SJCRH30 (cell line): Measurements from ENCODE around the gene PAX4. TPM values are rescaled to one million over a fixed set of nuclear protein-coding genes. Genes with fewer than 3 reads are reported as not detected.

ENCODE experiments used
- DNase-seq, 2 experiments: peaks; one replicate each; pipeline ENCODE4 v3.0.0-alpha.2; 2015 to 2020
- H3K27ac ChIP-seq: fragments of 250-450 bp; sonication (Bioruptor Pico); 2 replicates; pipeline ENCODE4 v1.5.1; 2020; ENCODE audit warnings: mild to moderate bottlenecking, moderate library complexity
- H3K27me3 ChIP-seq: fragments of 250-450 bp; sonication (Bioruptor Pico); 2 replicates; pipeline ENCODE4 v1.5.1; 2020; ENCODE audit warnings: mild to moderate bottlenecking, moderate library complexity
- H3K36me3 ChIP-seq: fragments of 250-450 bp; sonication (Bioruptor Pico); 2 replicates; pipeline ENCODE4 v1.5.1; 2020; ENCODE audit warnings: mild to moderate bottlenecking, moderate library complexity
- H3K4me1 ChIP-seq: fragments of 250-450 bp; sonication (Bioruptor Pico); 2 replicates; pipeline ENCODE4 v1.5.1; 2020; ENCODE audit warnings: mild to moderate bottlenecking, moderate library complexity
- H3K4me3 ChIP-seq: fragments of 250-450 bp; sonication (Bioruptor Pico); 2 replicates; pipeline ENCODE4 v1.5.1; 2020; ENCODE audit warnings: mild to moderate bottlenecking, moderate library complexity
- H3K9me3 ChIP-seq: fragments of 250-450 bp; sonication (Bioruptor Pico); replicated peaks from 2 replicates; pipeline ENCODE4 v1.5.1; 2020; ENCODE audit warnings: mild to moderate bottlenecking, moderate library complexity
- total RNA-seq: library from RNA; depleted of rRNA; stranded (reverse); fragments of >200 nt; shearing (Covaris generic); gene quantifications from 2 replicates; pipeline ENCODE4 v1.2.3, GENCODE V29; 2014

The PAX4 gene
- total RNA-seq, 1 experiment from 2014 or later, result not detected

DNA sequence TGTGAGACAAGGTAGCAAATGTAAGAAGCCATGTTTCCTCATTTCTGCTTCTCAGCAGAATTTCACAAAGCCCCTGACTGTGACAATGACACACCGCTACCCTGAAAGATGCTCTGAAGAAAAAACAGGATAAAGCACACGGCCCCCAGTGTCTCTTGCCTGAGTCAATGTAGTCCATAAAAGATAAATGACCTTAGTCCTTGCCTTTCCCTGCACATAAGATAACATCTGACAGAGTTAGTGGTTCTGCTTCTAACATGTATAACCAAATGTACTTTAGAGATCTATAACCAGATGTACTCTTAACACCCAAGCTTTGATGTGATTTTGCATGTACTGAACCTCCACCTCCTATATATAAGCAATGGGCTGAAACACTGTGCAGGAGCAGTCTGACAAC, 31.0 kb upstream of the PAX4 start:
- Histone ChIP-seq H3K27ac (no peak overlapping the region), H3K36me3 (no peaks in the 10 kb centered on the region), H3K4me3 (no peak overlapping the region), H3K4me1 (peaks cover 8% of the 10 kb centered on the region), H3K9me3 (no peaks in the 10 kb centered on the region), H3K27me3 (no peaks in the 10 kb centered on the region)
- no peak for DNase-seq

DNA sequence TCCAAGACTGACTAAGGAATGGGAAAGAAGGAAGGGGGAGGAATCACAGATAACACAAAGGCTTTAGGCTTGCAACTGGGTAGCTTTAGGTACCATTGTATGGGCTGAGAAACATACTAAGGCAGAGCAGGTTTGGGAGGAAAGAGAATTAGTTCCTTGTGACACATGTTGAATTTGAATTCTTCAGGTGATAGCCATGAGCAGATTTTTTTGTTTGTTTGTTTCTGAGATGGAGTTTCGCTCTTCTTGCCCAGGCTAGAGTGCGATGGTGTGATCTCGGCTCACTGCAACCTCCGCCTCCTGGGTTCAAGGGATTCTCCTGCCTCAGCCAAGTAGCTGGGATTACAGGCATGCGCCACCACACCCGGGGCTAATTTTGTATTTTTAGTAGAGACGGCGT, 29.7 kb upstream of the PAX4 start:
- H3K4me1 ChIP-seq, result no peaks in the 10 kb centered on the region; the same call in 1 of the 2 replicates
- no peaks in the 10 kb centered on the region for H3K9me3 ChIP-seq
- no peak overlapping the region for H3K4me3 ChIP-seq
- peaks cover 2% of the 10 kb centered on the region; the same call in 1 of the 2 replicates for H3K27me3 ChIP-seq
- H3K27ac ChIP-seq, result no peak overlapping the region
- no peaks in the 10 kb centered on the region for H3K36me3 ChIP-seq
- no peak for DNase-seq

DNA sequence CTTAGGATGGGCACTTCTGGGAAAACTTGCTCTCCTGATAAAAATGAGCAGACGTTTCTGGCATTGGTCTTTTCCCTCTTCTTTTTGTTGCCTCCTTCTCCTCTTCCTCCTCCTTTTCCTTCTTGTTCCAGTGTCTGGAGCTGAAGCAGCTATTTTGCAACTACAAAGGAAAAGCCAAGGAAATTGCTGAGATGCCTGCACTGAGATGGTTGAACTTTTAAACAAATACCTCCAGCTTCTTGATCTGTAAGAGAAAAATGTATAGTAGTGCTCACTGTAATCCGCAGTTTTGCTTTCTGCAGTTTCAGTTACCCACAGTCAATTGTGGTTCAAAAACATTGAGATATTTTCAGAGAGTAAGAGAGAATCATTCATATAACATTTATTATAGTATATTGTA, 26.5 kb upstream of the PAX4 start:
- Histone ChIP-seq H3K36me3 (no peaks in the 10 kb centered on the region), H3K9me3 (no peaks in the 10 kb centered on the region), H3K4me3 (no peak overlapping the region), H3K4me1 (peaks cover 3% of the 10 kb centered on the region; the same call in 1 of the 2 replicates), H3K27ac (no peak overlapping the region), H3K27me3 (peaks cover 2% of the 10 kb centered on the region; the same call in 1 of the 2 replicates)
- no peak for DNase-seq

DNA sequence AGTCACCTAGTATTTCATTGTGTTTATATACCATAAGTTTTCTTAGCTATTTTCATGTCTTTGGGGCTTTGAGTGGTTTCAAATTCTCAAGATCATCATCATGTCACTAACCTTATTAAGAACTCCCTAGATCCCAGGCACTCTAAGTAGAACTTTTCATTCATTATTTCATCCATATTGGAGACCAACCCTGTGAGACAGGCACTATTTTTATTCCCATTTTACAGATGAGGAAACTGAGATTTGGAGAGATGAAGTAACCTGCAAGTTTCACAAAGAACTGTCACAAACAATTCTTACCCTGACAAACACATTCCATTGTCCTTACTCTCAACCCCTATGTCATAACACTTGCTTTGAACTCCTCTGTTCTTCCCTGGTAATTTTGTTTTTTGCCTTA, 20.3 kb upstream of the PAX4 start:
- Histone ChIP-seq H3K4me3 (no peak overlapping the region), H3K36me3 (no peaks in the 10 kb centered on the region), H3K4me1 (peaks cover 3% of the 10 kb centered on the region; the same call in 1 of the 2 replicates), H3K9me3 (no peaks in the 10 kb centered on the region), H3K27ac (no peak overlapping the region), H3K27me3 (peaks cover 2% of the 10 kb centered on the region; the same call in 1 of the 2 replicates)
- DNase-seq, result no peak

DNA sequence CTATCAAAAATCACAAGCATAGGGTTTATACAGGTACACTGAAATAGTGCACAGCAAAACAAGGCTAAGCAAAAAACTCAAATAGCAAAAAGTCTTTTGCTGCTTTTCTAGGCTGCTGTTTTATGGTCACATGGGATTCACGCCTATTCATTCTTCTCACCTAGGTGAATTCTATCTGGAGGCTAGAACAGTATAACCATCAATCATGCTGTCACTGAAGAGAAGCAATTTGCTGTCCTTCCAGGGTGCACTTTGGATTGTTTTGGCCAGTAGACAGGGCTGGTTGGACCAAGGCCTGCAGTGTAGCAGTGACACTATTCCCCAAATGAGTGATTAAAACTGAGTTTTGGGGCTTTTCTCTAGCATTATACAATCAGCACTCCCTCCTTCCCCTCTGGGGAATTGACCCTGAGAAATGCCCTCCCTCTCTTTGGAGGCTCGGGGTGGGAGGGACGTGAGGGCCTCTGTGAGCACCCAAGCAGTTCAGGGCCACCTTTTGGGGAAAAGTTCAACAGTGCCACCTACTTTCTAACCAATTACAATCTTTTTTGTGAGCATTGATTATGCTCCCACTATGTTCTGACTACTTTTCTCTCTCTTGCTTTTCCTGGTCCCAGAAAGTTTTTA, 17.8 kb upstream of the PAX4 start:
- no peak overlapping the region for H3K27ac ChIP-seq
- no peak overlapping the region for H3K4me3 ChIP-seq
- H3K9me3 ChIP-seq, result no peaks in the 10 kb centered on the region
- no peaks in the 10 kb centered on the region for H3K36me3 ChIP-seq
- no peaks in the 10 kb centered on the region for H3K27me3 ChIP-seq
- H3K4me1 ChIP-seq, result no peaks in the 10 kb centered on the region
- DNase-seq, result no peak

DNA sequence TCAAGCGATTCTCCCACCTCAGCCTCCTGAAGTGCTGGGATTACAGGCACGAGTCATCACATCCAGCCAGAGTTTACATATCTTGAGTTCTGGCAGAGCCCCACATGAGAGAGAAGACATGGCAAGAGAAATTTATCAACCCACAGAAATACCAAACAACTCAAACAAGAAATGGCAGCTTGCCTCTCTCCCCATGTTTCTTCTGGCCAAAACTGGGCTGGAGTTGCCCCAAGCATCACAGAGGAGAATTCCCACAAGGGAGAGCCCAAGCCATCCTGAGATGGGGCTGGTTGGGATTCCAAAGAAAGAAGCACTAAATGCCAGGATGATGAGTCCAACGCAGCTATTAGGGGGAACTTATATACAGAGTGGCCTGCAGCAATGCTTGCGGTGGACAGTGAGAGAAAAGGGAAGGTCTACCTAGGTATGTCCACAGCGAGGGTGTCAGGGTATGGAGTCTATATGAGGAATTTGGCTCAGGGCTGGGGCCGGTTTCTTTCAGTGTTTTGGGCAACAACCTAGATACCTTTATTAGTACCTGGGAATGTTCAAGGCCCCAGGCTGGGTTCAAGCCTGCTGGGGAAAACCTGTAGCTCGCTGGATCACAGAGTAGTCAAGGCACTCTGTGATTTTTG, 14.5 kb upstream of the PAX4 start:
- H3K9me3 ChIP-seq, result no peaks in the 10 kb centered on the region
- no peaks in the 10 kb centered on the region for H3K36me3 ChIP-seq
- no peaks in the 10 kb centered on the region for H3K4me1 ChIP-seq
- DNase-seq, result no peak
- no peak overlapping the region for H3K4me3 ChIP-seq
- no peak overlapping the region for H3K27ac ChIP-seq
- no peaks in the 10 kb centered on the region for H3K27me3 ChIP-seq

DNA sequence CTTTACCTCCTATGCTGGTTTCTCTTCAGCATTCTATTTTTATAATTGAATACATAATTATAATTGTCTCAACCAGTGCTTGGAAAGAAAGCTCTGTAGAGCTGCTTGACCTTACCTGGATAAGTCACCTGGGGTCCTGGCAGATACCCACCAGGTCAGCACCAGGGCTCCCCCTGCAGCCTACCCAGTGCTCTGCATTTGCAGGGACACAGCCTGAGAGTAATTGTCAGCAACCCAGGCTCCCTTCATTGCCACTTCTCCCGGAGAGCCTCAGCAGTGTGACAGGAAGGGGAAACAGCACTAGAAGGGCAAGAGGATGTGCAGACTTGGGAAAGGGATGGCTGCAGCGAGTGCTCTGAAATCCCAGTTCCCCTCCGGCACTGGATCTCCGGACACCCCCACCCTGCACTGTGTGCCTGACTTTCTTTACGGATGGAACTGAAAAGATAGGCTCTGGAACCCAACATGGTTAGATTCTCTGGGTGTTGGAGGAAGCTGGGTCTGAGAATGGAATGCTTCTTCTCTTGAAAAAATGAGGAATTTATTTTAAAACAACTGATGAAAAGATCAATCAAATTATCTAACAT, 11.4 kb upstream of the PAX4 start:
- H3K4me3 ChIP-seq, result no peak overlapping the region
- peak in 1 of 2 experiments; percentile 39 for DNase-seq
- H3K9me3 ChIP-seq, result peaks cover 4% of the 10 kb centered on the region; the same call in 1 of the 2 replicates
- no peaks in the 10 kb centered on the region for H3K27me3 ChIP-seq
- H3K27ac ChIP-seq, result no peak overlapping the region
- H3K4me1 ChIP-seq, result no peaks in the 10 kb centered on the region
- no peaks in the 10 kb centered on the region for H3K36me3 ChIP-seq

DNA sequence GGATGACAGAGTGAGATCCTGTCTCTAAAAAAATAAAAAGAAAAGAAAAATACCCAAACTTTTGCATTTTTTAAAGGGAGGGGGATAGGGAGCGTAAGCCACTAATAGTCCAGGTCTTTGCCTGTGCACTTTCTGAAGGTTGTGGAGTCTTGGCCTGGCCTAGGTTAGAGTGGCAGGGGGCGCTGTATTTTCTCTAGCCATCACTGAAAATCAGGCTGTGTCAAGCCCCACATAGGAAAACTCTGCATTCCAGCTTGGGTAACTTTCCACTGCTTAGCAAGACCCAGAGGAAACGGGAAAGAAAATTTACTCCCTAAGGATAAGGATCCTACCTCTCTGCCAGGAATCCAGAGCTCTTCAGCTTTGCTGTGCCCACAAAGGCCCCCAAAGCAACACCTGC, 10.5 kb upstream of the PAX4 start:
- Histone ChIP-seq H3K9me3 (peaks cover 4% of the 10 kb centered on the region; the same call in 1 of the 2 replicates), H3K27me3 (no peaks in the 10 kb centered on the region), H3K36me3 (no peaks in the 10 kb centered on the region), H3K27ac (no peak overlapping the region), H3K4me3 (no peak overlapping the region), H3K4me1 (no peaks in the 10 kb centered on the region)
- DNase-seq, result peak in 1 of 2 experiments; percentile 24

DNA sequence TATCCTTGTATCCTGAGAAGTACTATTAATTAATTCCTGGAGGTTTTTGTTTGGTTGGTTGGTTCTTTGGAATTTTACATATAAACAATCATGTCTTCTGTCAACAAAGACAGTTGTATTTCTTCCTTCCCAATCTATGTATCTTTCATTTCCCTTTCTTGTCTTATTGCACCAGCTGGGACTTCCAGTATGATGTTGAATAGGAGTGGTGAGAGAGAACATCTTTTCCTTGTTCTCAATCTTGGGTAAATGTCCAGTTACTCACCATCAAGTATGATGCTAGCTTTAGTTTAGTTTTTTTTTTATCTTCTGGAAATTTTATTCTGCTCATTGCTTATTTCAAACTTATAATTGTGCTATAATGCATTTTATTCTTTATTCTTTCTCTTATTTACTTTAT, 7.4 kb upstream of the PAX4 start:
- Histone ChIP-seq H3K36me3 (no peaks in the 10 kb centered on the region), H3K4me3 (no peak overlapping the region), H3K9me3 (peaks cover 4% of the 10 kb centered on the region; the same call in 1 of the 2 replicates), H3K4me1 (no peaks in the 10 kb centered on the region), H3K27me3 (peaks cover 11% of the 10 kb centered on the region), H3K27ac (no peak overlapping the region)
- no peak for DNase-seq

DNA sequence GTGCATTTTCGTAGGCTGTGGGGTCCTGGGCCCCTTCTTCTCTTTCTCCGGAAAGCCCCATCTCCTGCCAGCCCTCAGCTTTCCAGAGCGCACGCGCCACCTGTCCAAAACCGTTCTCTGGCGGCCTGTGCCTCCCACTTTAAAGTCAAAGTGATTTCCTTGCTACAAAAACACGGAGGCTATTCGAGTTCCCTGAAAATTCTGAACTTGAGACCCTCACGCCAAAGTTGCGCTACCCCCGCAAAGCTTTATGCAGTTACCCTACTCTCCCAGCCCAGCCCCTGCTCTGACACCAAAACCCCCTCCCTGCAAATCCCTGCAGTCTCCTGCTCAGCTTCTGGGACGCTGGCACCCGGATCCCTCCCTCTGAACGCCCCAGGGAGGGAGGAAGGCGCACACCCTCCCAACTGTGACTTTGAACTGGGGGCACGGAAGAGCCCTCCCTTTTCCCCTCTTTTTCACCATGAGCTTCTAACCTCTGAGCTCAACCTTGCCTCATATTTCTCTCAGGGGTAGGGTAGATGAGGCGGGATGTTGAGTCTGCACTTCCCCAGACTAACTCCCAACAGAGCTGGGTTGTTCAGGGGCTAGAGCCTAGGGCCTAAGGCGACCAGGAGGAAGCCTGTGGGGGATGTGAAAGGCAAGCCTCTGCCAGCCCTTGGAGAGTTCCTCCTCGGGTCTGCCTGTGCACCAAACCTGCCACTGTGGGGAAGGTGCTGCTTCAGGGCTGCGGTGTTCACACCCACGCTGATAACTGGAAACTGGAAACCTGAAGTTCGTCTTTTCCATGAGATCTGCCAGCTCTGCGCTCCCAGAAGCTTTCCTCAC, 2.7 kb upstream of the PAX4 start:
- no peak overlapping the region for H3K4me3 ChIP-seq
- H3K4me1 ChIP-seq, result no peaks in the 10 kb centered on the region
- peaks cover 31% of the 10 kb centered on the region for H3K27me3 ChIP-seq
- DNase-seq, result no peak
- no peaks in the 10 kb centered on the region for H3K36me3 ChIP-seq
- no peak overlapping the region for H3K27ac ChIP-seq
- peaks cover 4% of the 10 kb centered on the region; the same call in 1 of the 2 replicates for H3K9me3 ChIP-seq

DNA sequence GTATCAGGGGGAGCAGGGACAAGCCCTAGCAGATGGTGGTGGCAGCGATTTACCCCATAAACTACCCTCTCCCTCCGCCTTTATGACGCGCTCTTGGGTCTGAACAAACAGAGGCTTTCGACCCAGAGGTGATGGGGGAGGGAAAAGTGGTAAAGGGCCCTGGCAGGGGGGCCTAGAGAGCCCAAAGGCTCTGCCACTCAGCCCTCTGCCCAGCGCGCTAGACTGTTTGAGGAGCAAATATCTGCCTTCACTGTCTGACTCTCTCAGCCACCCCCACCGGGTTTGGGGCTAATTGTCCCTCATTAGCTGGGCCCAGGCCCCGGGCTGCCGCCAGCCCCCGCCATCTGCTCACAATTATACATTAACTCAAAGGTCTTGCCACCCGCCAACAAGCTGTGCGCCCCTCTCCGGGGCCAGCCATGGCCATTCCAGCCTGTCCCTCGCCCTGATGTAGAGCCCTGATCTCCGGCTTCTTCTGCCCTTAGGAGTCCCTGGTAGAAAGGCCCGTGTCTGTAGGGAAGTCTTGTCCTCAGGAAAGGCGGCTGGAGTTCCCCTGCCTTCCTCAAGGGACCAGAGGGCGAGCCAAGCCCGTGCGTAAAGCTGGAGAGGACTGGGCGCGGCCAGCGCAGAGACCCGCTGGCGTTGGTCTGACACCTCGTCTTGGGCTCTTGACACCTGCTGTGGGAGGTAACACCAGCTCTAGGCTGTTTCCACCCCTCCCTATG, 1.9 kb upstream of the PAX4 start:
- no peak overlapping the region for H3K27ac ChIP-seq
- no peaks in the 10 kb centered on the region for H3K4me1 ChIP-seq
- peaks cover 38% of the 10 kb centered on the region for H3K27me3 ChIP-seq
- H3K36me3 ChIP-seq, result no peaks in the 10 kb centered on the region
- H3K4me3 ChIP-seq, result no peak overlapping the region
- no peaks in the 10 kb centered on the region; the same call in 1 of the 2 replicates for H3K9me3 ChIP-seq
- no peak for DNase-seq

DNA sequence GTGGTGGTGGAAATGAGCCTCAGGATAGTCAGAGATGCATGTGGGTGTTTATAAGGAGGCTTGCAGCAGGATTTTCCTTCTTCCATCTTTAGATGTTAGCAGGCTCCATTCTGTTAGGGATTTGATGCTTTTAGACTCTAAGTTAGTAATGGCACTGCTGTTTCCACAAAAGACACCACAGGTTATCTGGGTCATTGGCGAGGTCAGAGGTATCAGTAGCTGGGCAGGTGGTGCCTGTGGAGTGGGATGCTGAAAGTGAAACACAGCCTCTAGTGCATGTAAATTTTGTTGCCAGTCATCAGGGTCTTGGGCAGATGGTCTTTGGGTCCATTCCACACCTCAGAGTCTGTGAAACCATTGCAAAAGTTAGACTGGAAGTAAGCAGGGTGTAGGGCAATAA, 833 bp upstream of the PAX4 start:
- Histone ChIP-seq H3K9me3 (no peaks in the 10 kb centered on the region; the same call in 1 of the 2 replicates), H3K27ac (no peak overlapping the region), H3K36me3 (no peaks in the 10 kb centered on the region), H3K27me3 (peaks cover 44% of the 10 kb centered on the region), H3K4me3 (no peak overlapping the region), H3K4me1 (no peaks in the 10 kb centered on the region)
- DNase-seq, result no peak

DNA sequence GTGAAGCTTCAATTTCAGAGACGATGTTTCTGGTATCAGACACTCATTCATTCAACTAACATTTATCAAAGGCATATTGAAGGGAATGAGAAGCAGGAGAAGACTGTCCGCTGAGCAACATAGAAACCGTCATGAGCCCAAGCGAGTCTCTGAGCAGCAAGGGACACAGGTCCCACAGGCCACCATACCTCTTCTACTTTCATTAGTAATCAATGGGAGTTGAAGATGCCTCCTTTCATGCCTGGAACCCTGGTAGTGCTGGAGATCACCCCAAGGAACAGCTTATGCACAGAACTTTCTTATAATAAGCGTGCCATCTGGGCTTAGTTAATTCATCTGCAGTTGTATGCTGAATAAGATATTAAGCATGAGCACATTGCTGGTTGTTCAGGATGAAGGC, 1.2 kb downstream of the PAX4 start:
- Histone ChIP-seq H3K27me3 (peaks cover 44% of the 10 kb centered on the region), H3K36me3 (no peaks in the 10 kb centered on the region), H3K9me3 (no peaks in the 10 kb centered on the region)

DNA sequence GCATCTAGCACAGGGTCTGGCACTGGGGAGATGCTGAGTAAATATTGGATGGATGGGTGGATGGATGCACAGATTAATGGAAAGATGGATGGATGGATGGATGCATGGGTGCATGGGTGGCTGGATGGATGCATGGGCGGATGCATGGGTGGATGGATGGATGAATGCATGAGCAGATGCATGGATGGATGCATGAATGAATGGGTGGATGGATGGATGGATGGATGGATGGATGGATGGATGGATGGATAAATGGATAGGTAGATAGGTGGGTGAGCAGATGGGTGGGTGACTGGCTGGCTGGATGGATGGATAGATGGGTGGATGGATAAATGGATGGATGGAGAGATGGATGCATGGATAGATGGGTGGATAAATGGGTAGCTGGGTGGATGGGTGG, 5.7 kb downstream of the PAX4 start:
- H3K27ac ChIP-seq, result no peak overlapping the region
- DNase-seq, result no peak
- no peaks in the 10 kb centered on the region for H3K4me1 ChIP-seq
- no peak overlapping the region for H3K4me3 ChIP-seq
- H3K9me3 ChIP-seq, result no peaks in the 10 kb centered on the region
- H3K36me3 ChIP-seq, result no peaks in the 10 kb centered on the region
- H3K27me3 ChIP-seq, result peaks cover 22% of the 10 kb centered on the region; the same call in 1 of the 2 replicates

More for the DNA sequence above, 1.2 kb downstream of the PAX4 start:
- no peak for DNase-seq
- Histone ChIP-seq H3K4me1 (no peaks in the 10 kb centered on the region), H3K27ac (no peak overlapping the region), H3K4me3 (no peak overlapping the region)
